ENCODE data around the gene CIPC. TPM values are rescaled to one million over a fixed set of nuclear protein-coding genes. Genes with fewer than 3 reads are reported as not detected.

The CIPC gene
- total and polyA plus RNA-seq, 2 of the 13 experiments (the other 11 are each of a cell fraction or from before 2014, with no cell fraction given): 7.6 to 13.9 TPM

DNA sequence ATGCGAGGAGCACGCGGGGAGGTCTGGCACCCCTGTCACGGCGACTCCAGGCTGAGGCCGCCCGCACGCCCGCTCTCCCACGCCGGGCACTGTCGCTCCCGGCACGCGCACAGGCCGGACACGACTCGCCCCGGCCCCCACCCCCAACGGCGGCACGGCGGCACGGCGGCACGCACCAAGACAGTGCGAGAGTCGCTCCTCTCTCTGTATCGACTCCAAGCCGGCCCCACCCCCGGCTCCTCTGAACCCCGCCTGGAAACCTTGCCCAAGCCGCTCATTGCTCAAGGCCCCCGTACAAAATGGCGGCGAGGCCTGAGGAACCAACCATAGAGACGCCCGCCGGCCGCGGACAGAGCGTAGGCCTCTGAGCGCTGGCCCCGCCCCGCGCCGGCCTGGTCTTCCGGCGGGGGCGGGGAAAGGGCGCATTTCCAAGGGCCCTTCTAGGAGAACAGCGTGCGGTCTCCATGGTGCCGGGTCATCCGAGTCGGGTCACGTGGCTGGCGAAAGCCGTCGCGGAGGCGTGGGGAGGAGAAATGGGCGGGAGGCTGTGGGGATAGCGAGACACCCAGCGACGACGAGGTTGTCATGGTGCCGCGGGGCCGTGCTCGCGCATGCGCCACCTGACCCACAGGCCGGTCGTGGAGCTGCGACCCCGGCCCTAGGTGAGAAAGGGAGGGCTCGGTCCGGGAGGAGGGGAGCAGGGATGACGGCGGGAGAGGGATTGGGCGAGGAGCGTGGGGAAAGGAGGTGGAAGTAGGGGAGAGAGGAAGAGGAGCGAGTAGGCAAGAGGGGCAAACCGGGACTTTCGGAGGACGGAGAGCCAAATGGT is at the start of gene CIPC (continued):
- TF ChIP-seq, protein P1, sequence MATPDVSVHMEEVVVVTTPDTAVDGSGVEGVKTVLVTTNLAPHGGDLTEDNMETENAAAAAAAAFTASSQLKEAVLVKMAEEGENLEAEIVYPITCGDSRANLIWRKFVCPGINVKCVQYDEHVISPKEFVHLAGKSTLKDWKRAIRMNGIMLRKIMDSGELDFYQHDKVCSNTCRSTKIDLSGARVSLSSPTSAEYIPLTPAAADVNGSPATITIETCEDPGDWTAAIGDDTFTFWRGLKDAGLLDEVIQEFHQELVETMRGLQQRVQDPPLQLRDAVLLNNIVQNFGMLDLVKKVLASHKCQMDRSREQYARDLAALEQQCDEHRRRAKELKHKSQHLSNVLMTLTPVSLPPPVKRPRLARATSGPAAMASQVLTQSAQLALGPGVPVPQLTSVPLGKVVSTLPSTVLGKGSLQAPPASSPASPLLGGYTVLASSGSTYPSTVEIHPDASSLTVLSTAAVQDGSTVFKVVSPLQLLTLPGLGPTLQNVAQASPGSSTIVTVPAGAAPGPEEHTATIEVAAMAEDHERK (CRISPR knock-in tag; IDR thresholded peaks at IDR 0.05; ENCODE audit: low read depth): 0 out of 2 replicates have a peak, but pooled peaks have one; percentile 38
- TF ChIP-seq HDAC6 (IDR thresholded peaks at IDR 0.05; ENCODE audit: low read depth, low read length) (no peak), SNAI1 (CRISPR knock-in tag; IDR thresholded peaks at IDR 0.05; ENCODE audit: borderline replicate concordance) (peak; percentile 51; the same call in 1 of the 2 replicates), ZNF383 (CRISPR knock-in tag; IDR thresholded peaks at IDR 0.05; ENCODE audit: borderline replicate concordance) (no peak), RFXANK (CRISPR knock-in tag; IDR thresholded peaks at IDR 0.05) (no peak), DPF2 (CRISPR knock-in tag; IDR thresholded peaks at IDR 0.05; ENCODE audit: borderline replicate concordance, low read depth) (no peak), MXI1 (IDR thresholded peaks at IDR 0.05; ENCODE audit: borderline replicate concordance, low read depth, low read length) (peak; percentile 95; the same call in 2 of the 3 replicates), MATR3 (CRISPR knock-in tag; IDR thresholded peaks at IDR 0.05) (no peak), ZSCAN21 (CRISPR knock-in tag; IDR thresholded peaks at IDR 0.05; ENCODE audit: borderline replicate concordance) (peak; percentile 88), ZNF839 (CRISPR knock-in tag; IDR thresholded peaks at IDR 0.05; ENCODE audit: borderline replicate concordance) (no peak), TAF15 (IDR thresholded peaks at IDR 0.05; ENCODE audit: low read depth, low read length, poor library complexity, severe bottlenecking) (no peak), SOX13 (IDR thresholded peaks at IDR 0.05) (no peak), SOX13 (CRISPR knock-in tag; conservative IDR thresholded peaks at IDR 0.05 in 1 of 2, IDR thresholded peaks at IDR 0.05 in 1 of 2) (peak; percentile 39 to 49; a peak in 1 of 4 replicates), MAFG (CRISPR knock-in tag; IDR thresholded peaks at IDR 0.05) (0 out of 2 replicates have a peak, but pooled peaks have one; percentile 42), ZFP36 (IDR thresholded peaks at IDR 0.05; ENCODE audit: borderline replicate concordance, low read depth, low read length, partially characterized antibody) (no peak), ZNF451 (CRISPR knock-in tag; IDR thresholded peaks at IDR 0.05) (peak; percentile 76; the same call in 1 of the 2 replicates), MBD4 (IDR thresholded peaks at IDR 0.05; ENCODE audit: borderline replicate concordance, low read length) (no peak)
- TF ChIP-seq, protein P2, sequence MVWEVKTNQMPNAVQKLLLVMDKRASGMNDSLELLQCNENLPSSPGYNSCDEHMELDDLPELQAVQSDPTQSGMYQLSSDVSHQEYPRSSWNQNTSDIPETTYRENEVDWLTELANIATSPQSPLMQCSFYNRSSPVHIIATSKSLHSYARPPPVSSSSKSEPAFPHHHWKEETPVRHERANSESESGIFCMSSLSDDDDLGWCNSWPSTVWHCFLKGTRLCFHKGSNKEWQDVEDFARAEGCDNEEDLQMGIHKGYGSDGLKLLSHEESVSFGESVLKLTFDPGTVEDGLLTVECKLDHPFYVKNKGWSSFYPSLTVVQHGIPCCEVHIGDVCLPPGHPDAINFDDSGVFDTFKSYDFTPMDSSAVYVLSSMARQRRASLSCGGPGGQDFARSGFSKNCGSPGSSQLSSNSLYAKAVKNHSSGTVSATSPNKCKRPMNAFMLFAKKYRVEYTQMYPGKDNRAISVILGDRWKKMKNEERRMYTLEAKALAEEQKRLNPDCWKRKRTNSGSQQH (CRISPR knock-in tag; IDR thresholded peaks at IDR 0.05; ENCODE audit: low read depth): 0 out of 2 replicates have a peak, but pooled peaks have one; percentile 19
- TF ChIP-seq, protein P3, sequence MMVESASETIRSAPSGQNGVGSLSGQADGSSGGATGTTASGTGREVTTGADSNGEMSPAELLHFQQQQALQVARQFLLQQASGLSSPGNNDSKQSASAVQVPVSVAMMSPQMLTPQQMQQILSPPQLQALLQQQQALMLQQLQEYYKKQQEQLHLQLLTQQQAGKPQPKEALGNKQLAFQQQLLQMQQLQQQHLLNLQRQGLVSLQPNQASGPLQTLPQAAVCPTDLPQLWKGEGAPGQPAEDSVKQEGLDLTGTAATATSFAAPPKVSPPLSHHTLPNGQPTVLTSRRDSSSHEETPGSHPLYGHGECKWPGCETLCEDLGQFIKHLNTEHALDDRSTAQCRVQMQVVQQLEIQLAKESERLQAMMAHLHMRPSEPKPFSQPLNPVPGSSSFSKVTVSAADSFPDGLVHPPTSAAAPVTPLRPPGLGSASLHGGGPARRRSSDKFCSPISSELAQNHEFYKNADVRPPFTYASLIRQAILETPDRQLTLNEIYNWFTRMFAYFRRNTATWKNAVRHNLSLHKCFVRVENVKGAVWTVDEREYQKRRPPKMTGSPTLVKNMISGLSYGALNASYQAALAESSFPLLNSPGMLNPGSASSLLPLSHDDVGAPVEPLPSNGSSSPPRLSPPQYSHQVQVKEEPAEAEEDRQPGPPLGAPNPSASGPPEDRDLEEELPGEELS (CRISPR knock-in tag; IDR thresholded peaks at IDR 0.05): no peak
- TF ChIP-seq, protein P4, sequence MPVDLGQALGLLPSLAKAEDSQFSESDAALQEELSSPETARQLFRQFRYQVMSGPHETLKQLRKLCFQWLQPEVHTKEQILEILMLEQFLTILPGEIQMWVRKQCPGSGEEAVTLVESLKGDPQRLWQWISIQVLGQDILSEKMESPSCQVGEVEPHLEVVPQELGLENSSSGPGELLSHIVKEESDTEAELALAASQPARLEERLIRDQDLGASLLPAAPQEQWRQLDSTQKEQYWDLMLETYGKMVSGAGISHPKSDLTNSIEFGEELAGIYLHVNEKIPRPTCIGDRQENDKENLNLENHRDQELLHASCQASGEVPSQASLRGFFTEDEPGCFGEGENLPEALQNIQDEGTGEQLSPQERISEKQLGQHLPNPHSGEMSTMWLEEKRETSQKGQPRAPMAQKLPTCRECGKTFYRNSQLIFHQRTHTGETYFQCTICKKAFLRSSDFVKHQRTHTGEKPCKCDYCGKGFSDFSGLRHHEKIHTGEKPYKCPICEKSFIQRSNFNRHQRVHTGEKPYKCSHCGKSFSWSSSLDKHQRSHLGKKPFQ (CRISPR knock-in tag; IDR thresholded peaks at IDR 0.05; ENCODE audit: insufficient replicate concordance): peak; percentile 78
- TF ChIP-seq, protein P5, sequence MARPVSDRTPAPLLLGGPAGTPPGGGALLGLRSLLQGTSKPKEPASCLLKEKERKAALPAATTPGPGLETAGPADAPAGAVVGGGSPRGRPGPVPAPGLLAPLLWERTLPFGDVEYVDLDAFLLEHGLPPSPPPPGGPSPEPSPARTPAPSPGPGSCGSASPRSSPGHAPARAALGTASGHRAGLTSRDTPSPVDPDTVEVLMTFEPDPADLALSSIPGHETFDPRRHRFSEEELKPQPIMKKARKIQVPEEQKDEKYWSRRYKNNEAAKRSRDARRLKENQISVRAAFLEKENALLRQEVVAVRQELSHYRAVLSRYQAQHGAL (CRISPR knock-in tag; IDR thresholded peaks at IDR 0.05; ENCODE audit: not compliant biosample characterization): no peak
